Measurements from ENCODE around the gene NENF.
"Not testable (repeated sequence)": the region's sequence is repeated elsewhere in the genome, so short reads cannot be mapped to it uniquely, and the experiment has no call there.

NENF gene

DNA sequence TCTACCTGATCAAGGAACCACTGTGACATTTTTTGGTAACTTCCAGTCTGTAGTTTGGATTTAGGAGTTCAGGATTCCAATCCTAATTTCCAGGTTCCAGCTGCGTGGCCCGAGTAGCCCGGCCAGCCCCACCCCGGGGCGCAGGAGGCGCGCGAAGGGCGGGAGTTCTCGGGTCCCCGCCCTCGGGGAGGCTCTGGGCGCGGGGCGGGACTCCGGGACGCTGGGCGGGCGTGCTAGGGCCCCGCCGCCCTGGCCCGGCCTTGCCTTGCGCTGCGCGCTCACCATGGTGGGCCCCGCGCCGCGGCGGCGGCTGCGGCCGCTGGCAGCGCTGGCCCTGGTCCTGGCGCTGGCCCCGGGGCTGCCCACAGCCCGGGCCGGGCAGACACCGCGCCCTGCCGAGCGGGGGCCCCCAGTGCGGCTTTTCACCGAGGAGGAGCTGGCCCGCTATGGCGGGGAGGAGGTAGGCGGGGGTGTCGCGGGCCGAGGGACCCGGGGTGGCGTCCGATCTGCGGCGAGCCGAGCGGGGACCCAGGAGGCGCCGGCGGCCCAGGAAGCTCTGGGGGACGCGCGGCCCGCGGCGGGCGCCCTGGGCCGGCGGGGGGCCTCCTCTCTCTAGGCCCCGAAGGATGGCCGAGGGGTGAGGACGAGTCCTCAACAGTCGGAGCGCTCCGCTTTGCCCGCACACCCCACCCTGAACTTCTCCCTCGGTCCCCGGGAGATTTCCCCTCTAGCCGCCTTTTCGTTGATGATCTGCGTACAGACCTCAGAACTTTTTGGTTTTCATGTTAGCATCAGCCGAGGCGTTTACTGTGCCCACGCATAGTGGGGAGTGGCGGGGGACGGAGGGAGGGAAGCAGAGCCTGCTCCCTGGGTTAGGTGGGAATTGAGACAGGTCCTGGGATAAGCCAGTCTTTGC lies at the start of gene NENF:
TSS of gene NENF (plus strand) at position 260 of the 916 bp plus-strand sequence. CDS start at position 284, 24 bp downstream.
- DNase-seq (ENCODE audit: low read depth) = peak; percentile 77
- no peak for TF ChIP-seq CTCF (conservative IDR thresholded peaks at IDR 0.05; ENCODE audit: low read depth, low read length)
- H3K4me3 ChIP-seq (ENCODE audit: low read depth, low read length) = peak within 1 kb of the TSS; percentile 67

- no peak for TF ChIP-seq CTCF (conservative IDR thresholded peaks at IDR 0.05; ENCODE audit: low read depth, low read length)
- no peak overlapping the region for H3K4me3 ChIP-seq (ENCODE audit: low read depth, low read length)
- DNase-seq (ENCODE audit: low read depth) = no peak
These were observed 46.7 kb upstream of the NENF start for GRCh38 chr1:212386029-212386428.

GRCh38 chr1:212388985-212389716 lies 43.6 kb upstream of the NENF start:
- H3K4me3 ChIP-seq (ENCODE audit: low read depth, low read length) = no peak overlapping the region
- TF ChIP-seq CTCF (conservative IDR thresholded peaks at IDR 0.05; ENCODE audit: low read depth, low read length) = no peak
- no peak for DNase-seq (ENCODE audit: low read depth)

DNA sequence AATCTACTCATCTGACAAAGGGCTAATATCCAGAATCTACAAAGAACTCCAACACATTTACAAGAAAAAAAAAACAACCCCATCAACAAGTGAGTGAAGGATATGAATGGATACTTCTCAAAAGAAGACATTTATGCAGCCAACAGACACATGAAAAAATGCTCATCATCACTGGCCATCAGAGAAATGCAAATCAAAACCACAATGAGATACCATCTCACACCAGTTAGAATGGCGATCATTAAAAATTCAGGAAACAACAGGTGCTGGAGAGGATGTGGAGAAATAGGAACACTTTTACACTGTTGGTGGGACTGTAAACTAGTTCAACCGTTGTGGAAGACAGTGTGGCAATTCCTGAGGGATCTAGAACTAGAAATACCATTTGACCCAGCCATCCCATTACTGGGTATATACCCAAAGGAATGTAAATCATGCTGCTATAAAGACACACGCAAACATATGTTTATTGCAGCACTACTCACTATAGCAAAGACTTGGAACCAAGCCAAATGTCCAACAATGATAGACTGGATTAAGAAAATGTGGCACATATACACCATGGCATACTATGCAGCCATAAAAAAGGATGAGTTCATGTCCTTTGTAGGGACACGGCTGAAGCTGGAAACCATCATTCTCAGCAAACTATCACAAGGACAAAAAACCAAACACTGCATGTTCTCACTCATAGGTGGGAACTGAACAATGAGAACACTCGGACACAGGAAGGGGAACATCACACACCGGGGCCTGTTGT lies 36.9 kb upstream of the NENF start:
- not testable (repeated sequence) for H3K4me3 ChIP-seq (ENCODE audit: low read depth, low read length); DNase-seq (ENCODE audit: low read depth)

GRCh38 chr1:212396638-212397037 lies 36.1 kb upstream of the NENF start:
- TF ChIP-seq CTCF (conservative IDR thresholded peaks at IDR 0.05; ENCODE audit: low read depth, low read length) = no peak
- peak; percentile 5 for DNase-seq (ENCODE audit: low read depth)
- no peak overlapping the region for H3K4me3 ChIP-seq (ENCODE audit: low read depth, low read length)

DNA sequence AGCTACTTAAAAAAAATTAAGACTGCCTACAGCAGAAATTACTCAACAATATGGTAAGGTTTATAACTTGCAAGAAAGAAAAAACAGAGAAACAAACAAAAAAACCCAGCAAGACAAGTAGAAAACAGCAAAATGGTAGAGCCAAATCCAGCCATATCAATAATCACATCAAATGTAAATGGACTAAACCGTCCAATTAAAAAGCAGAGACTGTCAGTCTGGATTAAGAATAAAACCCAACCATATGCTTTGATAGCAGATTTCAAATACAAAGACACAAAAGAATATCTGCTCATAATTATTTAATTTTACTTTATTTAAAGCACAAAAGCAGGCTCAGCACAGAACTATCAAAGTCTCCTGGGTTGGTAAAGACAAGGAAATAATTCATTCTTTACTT lies 35.5 kb upstream of the NENF start:
- no peak for DNase-seq (ENCODE audit: low read depth)
- no peak for TF ChIP-seq CTCF (conservative IDR thresholded peaks at IDR 0.05; ENCODE audit: low read depth, low read length)
- no peak overlapping the region for H3K4me3 ChIP-seq (ENCODE audit: low read depth, low read length)

DNA sequence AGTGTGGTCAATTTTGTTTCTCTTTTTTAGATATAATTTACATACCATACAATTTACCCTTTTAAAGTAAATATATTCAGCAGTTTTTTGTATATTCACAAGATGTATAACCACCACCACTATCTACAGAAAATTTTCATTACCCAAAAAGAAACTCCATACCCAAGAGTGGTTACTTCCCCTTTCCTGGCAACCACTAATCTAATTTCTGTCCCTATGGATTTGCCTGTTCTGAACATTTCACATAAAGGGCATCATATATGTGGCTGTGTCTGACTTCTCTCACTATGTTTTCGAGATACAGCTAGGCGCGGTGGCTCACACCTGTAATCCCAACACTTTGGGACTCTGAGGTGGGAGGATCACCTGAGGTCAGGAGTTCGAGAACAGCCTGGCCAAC lies 31.7 kb upstream of the NENF start:
- no peak for TF ChIP-seq CTCF (conservative IDR thresholded peaks at IDR 0.05; ENCODE audit: low read depth, low read length)
- DNase-seq (ENCODE audit: low read depth) = no peak
- no peak overlapping the region for H3K4me3 ChIP-seq (ENCODE audit: low read depth, low read length)
